Myocyte (in vitro differentiated cells): ENCODE measurements around the gene ZNF484. TPM values are rescaled to one million over a fixed set of nuclear protein-coding genes. Genes with fewer than 3 reads are reported as not detected.
A peak's percentile ranks its signal among the peaks of the same experiment; 100 is the strongest.
"Not testable (repeated sequence)": the region's sequence is repeated elsewhere in the genome, so short reads cannot be mapped to it uniquely, and the experiment has no call there.

Experiments used
- DNase-seq: peaks from one replicate; pipeline ENCODE4 v3.0.0-alpha.2; 2012; ENCODE audit warnings: low read depth
- polyA plus RNA-seq: library from polyadenylated mRNA; unstranded; fragments of >200 nt; gene quantifications from one replicate; pipeline ENCODE4 v1.2.1, GENCODE V29; 2012; ENCODE audit warnings: missing spikeins
- total RNA-seq: library from RNA; depleted of rRNA; stranded (reverse); fragments of >200 nt; gene quantifications from 2 replicates; pipeline ENCODE4 v1.2.3, GENCODE V29; 2014

ZNF484 gene
- 12.5 and 13.4 TPM in 2 replicates for total RNA-seq
- polyA plus RNA-seq: 1.7 TPM

GRCh38 chr9:92877531-92878430, at the start of gene ZNF484:
TSS of gene ZNF484 (minus strand) at chr9:92878038. CDS start at chr9:92875029, 3,009 bp downstream.
- DNase-seq: peak; percentile 99

- no peak for DNase-seq
Measured at GRCh38 chr9:92920437-92920836, 42.6 kb upstream of the ZNF484 start.

- DNase-seq: no peak
Measured at GRCh38 chr9:92917176-92917800, 39.5 kb upstream of the ZNF484 start.

DNA sequence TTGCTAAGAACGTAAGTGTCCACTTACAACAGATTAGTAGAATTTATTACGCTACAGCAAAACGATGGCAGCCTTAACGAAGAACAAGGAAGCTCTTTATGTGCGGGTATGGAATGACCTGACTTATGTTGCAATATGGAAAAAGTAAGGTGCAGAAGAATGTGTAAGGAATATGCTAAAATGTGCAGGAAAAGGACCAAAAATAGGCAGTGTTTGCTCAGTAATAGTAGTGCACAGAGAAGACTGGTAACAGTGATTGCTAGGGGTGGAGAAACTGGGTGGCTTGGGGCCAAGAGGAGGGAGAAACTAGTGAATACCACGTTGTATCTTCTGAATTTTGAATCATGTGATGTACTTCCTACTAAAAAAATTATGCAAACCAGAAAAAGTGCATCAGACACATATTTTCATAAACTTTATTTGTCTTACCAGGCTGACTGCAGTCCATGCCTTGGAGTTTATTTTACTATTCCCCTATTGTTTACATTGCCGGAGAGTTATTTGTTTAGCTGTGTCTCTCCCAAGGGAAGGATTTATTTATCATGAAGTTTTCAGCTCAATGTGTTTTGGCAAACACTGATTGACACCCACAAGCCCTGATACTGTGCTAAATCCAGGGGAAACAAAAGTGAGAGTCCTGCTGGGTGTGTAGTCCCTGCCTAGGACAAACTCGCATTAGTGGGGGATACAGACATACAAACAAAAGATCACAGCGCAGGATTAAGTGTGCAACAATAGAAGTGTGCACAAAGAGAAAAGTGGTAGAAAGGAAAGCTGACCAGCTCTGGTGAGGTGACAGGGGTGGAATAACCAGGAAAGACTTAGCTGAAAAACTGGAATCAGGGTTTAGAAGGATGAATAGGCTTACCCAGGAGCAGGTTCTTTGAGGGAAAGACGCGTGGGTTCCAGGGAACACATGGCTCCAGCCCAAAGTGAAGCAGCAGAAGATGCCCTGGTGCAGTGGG, 34.0 kb upstream of the ZNF484 start:
- no peak for DNase-seq

- not testable (repeated sequence) for DNase-seq
Measured at GRCh38 chr9:92905137-92905536, 27.3 kb upstream of the ZNF484 start.

DNA sequence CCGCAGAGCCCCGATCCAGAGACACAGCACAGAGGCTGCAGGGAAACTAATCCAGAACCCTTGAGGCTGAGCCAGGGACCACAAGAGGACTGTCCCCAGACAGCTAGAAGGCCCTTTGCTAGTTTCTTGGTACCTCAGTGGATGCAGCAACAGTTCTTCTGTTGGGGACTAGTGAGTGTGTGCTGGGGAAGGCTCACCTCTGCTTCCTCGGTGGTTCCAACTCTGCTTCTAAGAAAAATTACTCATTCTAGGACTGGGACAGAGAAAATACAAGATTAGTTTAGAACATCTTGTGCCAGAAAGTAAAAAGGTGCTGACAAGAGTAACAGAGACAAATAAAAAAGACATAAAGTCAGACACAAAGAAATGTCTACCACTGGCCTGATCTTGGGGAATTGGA, 19.5 kb upstream of the ZNF484 start:
- DNase-seq: no peak

DNA sequence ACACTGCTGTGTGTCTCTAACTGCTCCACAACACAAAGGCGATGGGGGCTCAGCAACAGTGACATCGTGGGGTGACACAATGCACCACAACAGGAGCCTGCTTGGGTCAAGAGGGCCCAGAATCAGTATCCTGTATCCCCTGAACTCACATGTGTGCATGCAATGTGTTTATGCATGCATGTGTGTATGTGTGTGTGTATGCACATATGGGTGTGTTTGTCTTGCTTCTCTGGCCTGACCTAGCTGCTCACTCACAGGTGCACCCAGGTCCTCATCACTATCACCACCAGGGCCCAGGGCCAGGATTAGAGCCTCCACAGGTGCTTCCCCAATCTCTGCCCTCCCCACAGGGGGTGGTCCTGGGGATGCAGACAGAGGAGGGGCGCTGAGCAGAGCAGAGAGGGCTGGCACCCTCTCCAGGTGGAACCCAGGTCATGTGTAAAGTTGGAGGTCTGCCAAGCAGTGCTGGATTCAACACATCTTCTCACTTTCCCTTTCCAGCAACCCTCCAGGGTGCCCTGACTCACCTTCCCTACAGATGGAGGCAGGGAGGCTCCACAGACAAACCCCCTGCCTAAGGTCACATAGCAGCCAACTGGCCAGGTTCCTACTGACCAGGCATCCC, 18.1 kb upstream of the ZNF484 start:
- DNase-seq: no peak

- no peak for DNase-seq
Measured at GRCh38 chr9:92894711-92895362, 17.0 kb upstream of the ZNF484 start.

DNA sequence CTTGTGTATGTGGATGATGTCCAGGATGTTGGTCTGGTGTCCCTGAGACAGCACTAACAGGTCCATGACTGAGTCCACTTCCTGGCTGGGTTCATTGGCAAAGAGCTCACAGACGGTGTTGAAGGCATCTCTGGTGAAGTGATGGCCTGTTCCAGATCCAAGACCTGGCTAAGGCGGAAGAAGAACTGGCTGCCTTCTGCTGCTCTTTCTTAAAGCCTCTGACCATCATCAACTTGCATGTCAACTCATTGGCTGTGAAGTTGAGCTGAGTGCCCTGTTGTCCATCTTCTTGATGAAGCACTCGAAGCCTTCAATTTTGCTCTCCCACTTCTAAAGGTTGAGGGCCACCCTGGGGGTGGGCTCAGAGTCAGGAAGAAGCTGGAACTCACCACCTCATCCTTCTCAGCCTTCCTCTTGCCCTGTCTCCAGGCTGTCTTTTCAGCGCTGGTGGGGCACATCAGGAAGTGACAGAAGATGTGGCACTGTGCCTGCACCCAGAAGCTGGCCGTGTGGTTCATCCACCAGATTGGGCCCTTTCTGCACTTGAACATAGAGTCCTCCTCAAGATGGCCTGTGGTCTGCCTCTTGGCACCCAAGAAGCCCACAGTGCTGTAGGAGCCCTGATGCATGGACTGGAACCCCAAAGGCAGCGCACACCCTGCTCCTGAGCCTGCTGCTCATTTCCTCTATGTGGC, 16.2 kb upstream of the ZNF484 start:
- not testable (repeated sequence) for DNase-seq

- not testable (repeated sequence) for DNase-seq
Measured at GRCh38 chr9:92892276-92892675, 14.4 kb upstream of the ZNF484 start.

- DNase-seq: no peak
Measured at GRCh38 chr9:92890761-92891160, 12.9 kb upstream of the ZNF484 start.

DNA sequence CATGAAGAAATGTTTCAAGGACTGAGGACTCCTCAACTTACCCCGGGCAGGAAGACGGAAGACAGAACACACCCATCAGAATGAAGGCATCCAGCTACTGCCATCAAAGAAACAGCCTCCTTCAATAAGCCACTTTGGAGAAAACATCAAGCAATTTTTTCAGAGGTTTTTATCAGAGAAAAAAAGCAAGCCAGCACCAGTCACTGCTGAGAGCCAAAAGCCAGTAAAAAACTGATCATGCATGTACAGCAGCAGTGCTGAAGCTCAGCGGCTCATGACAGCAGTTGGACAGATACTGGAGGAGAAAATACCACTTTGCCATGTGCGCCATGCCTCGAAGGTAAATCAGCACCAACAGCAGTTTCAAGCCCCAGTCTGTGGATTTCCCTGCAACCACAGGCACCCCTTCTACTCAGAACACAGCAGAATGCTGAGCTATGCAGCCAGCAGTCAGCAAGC, 10.1 kb upstream of the ZNF484 start:
- DNase-seq: peak; percentile 12

- DNase-seq: not testable (repeated sequence)
Measured at GRCh38 chr9:92886846-92887610, 9.2 kb upstream of the ZNF484 start.

DNA sequence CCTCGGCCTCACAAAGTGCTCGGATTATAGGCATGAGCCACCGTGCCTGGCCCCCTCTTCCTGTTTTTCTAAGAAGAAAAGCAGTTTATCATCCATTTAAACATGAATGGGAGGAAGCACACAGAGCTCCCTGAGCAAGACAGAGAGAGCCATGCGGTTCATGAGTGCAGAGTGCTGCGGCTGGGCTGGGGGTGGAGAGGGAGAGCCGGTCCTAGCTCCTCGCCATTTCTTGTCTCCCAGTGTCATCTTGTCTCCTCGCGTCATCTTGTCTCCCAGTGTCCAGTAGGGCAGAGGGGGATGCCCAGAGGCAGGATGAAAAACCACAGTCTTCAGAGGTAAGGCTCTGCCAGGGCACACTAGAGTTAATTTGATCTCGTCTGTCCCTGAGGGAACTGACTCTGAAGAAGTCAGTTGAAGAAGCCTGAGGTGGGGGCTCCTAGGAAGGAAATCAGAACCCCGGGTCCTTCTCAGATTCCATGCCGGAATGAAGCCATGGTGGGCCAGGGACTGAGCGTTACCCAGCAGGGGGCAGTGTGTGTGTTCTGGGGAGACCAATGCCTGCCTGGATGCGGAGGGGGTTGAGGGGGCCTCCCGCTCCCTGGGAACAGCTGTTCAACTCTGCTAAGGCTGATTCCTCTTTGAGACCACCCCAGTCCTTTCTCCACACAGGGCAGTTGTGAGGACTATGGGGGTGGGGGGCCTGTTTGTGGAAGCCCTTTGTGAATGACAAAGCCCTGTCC, 6.0 kb upstream of the ZNF484 start:
- not testable (repeated sequence) for DNase-seq

GRCh38 chr9:92882276-92882675, 4.4 kb upstream of the ZNF484 start:
- no peak for DNase-seq

DNA sequence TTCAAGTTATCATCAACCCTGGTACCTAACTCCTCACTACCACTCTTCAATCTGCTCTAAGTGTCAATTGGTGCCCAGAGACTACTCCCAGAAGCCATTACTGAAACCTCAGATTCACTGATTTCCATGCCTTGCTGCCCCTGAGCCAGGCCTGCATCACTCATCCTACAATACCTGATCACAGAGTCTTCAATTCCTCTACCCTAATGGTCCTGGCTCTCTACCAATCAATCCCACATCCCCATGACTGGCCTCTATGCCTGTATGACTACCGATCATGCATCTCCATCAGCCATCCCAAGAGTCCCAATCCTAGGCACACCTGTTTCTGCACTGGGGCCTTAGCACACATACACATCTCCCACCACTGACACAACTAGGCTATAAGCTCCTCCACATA, 2.5 kb downstream of the ZNF484 start:
- no peak for DNase-seq

DNA sequence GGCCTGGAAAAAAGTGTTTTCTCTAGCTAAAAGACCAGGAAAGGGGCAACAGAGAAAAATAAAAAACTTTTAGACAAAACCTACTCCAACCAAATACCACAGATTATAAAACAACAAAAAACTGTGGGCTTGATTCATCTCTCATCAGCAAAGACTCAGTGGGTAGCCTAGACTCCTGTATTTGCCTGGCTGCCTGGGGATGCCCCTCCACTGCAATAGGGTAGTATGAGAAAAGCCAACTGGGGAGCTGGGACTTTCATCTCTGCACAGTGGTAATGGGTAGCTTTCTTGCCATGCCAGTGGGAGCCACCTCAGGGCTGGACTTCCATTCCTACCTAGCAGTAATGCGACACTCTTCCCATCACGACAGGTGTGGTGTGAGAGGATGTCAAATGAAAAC, 7.5 kb downstream of the ZNF484 start:
- no peak for DNase-seq

DNA sequence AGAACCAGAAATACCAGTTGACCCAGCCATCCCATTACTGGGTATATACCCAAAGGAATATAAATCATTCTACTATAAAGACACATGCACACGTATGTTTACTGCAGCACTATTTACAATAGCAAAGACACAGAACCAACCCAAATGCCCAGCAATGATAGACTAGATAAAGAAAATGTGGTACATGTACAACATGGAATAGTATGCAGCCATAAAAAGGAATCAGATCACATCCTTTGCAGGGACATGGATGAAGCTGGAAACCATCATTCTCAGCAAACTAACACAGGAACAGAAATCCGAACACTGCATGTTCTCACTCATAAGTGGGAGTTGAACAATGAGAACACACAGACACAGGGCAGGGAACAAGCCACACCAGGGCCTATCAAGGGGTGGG, 11.2 kb downstream of the ZNF484 start:
- DNase-seq: not testable (repeated sequence)
